GM12892 (cell line): ENCODE results near the gene EPHA6.
"Not testable (repeated sequence)": the region's sequence is repeated elsewhere in the genome, so short reads cannot be mapped to it uniquely, and the experiment has no call there.

ENCODE experiments used
- DNase-seq: peaks from one replicate; pipeline ENCODE4 v3.0.0; 2011; ENCODE audit not compliant: insufficient read length
- FAIRE-seq: peaks from 2 replicates; lab custom pipeline; 2011; peaks lifted over from hg19 to GRCh38; lab: Jason Lieb, UNC
- POLR2A ChIP-seq: IDR thresholded peaks from 2 replicates; pipeline ENCODE4 v1.6.1; 2011; ENCODE audit warnings: low read depth, low read length, control low read depth
- POLR2AphosphoS5 ChIP-seq: IDR thresholded peaks from 2 replicates; pipeline ENCODE4 v1.6.1; 2011; ENCODE audit warnings: low read depth, low read length, control low read depth
- TAF1 ChIP-seq: IDR thresholded peaks from 2 replicates; pipeline ENCODE4 v1.6.1; 2011; ENCODE audit warnings: low read depth, mild to moderate bottlenecking, control low read depth, low read length, borderline replicate concordance

Gene EPHA6

DNA sequence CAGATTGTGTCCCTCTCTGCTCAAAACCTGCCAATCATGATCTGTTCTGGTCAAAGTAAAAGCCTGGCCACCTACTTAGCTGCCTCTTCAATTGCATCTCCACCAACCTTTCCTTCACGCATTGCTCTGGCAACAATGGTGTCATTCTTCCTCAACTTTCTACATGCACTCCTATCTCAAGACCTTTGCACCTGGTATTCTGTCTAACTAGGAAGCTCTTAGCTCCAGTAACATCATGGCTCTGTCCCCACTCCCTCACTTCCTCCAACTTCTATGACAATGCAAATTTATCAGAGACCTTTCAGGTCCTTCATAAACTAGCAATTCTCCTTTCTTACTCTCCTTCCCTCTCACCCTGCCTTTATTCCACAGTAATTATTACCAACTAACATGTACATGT, 682.7 kb downstream of the EPHA6 start:
- TF ChIP-seq POLR2A = no peak
- no peak for TF ChIP-seq TAF1
- TF ChIP-seq POLR2AphosphoS5 = no peak
- DNase-seq (no peak), FAIRE-seq (no peak)

DNA sequence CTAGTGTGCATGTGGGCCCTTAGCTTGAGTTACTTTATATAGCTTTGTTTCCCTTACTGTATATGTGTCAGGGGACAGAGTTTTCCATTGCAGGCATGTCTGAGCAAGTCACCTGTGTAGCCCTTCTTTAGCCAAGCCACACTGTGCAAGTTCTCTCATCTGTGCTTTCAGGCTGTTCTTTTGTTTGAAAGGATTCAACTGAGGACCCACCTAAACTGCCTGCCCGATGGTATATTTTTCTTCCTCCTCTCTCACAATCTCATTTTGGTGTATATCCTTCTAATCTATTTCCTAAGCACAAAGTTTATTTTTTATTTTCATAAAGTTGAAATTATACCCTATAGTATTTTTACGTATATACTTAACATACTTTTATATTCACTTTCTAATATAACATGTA, 690.1 kb downstream of the EPHA6 start:
- DNase-seq (no peak), FAIRE-seq (no peak)
- TF ChIP-seq TAF1 = no peak

DNA sequence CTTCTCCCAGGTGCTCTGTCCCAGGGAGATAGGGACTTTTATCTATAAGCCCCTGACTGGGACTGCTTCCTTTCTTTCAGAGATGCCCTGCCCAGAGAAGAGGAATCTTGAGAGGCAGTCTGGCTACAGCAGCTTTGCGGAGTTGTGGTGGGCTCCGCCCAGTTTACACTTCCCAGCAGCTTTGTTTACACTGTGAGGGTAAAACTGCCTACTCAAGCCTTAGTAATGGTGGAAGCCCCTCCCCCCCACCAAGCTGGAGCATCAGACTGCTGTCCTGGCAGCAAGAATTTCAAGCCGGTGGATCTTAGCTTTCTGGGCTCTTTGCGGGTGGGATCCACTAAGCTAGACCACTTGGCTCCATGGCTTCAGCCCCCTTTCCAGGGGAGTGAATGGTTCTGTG, 696.4 kb downstream of the EPHA6 start:
- TF ChIP-seq POLR2AphosphoS5 (no peak), TAF1 (no peak), POLR2A (no peak)
- DNase-seq (no peak), FAIRE-seq (no peak)

DNA sequence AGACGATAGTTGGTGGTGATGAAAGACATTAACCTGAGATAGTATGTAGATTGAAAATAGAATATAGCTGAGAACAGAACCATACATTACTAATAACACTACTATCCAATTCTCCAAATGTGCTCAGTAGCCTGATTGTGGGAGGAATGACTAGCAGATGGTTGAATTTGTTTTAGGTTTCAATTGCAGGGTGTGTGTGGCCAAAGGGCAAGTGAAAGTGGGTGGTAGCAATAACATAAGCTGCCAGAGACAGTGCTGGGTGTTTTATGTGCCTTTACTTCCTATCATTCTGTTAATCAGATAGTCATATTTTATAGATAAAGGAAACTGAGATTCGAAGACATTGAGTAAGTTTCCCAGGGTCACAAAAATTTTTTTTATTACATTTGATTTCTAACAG, 700.7 kb downstream of the EPHA6 start:
- FAIRE-seq (no peak), DNase-seq (no peak)
- TF ChIP-seq TAF1 (no peak), POLR2A (no peak), POLR2AphosphoS5 (no peak)

DNA sequence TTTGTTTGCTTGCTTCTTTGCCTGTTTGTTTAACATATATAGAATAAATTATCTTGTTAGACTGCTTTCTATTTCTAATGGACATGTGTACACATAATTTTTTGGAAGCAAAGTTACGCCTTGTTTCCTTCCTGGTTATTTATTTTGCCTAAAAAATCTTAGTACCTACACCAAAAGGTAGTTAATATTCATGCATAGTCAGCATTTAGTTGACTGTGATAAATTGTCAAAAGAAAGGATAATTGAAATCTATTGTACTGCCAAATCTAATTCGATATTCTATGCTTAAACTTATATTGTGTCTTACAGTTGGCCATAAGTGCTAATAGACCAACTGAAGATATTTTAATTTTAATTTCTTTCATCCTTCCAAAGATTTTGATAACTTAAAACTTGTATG, 716.3 kb downstream of the EPHA6 start:
- no peak for TF ChIP-seq TAF1
- no peak for TF ChIP-seq POLR2A
- no peak for TF ChIP-seq POLR2AphosphoS5
- FAIRE-seq (no peak), DNase-seq (no peak)

DNA sequence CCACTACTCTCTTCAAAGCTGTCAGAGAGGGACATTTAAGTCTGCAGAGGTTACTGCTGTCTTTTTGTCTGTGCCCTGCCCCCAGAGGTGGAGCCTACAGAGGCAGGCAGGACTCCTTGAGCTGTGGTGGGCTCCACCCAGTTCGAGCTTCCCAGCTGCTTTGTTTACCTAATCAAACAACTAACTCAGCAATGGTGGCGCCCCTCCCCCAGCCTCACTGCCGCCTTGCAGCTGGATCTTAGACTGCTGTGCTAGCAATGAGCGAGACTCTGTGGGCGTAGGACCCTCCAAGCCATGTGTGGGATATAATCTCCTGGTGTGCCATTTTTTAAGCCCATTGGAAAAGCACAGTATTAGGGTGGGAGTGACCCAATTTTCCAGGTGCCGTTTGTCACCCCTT, 733.2 kb downstream of the EPHA6 start:
- DNase-seq, FAIRE-seq: not testable (repeated sequence)

DNA sequence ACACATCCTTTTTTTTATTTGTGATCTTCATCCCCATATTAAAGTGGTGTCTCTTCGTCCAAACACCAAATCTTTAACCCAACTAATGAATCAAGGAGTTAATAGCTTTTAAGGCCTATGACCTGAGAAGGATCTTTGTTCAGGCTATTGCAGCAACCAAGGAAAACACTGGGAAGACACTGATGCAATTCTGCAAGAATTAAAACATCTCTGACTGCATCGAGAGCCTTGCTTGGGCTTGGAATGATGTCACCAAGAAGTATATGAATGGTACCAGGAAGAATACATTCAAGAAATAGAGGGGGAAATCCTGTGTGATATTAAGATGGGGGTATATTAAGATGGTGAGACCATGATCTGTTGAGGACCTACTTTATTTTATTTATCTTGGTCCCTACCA, 736.0 kb downstream of the EPHA6 start:
- DNase-seq (no peak), FAIRE-seq (no peak)
- no peak for TF ChIP-seq POLR2A
- no peak for TF ChIP-seq TAF1
- TF ChIP-seq POLR2AphosphoS5 = no peak

DNA sequence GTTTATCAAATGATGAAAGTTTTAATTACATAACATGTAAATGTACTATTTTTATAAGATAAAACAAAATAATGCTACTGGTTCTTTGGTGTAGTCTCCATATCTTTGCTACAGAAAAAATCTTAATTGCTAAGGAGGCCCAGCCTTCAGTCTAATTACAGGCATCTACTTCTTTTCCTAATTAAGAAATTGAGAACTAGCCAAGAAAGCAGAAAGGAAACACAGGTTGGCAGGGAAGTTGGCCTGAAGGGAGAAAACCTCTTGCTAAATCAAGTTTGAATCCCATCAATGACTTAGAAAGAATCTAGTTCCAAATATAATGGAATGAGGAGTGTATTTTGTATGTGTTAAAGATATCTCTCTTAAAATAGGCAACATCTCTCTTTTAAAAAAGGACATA, 737.8 kb downstream of the EPHA6 start:
- no peak for FAIRE-seq
- TF ChIP-seq TAF1 = no peak
- TF ChIP-seq POLR2A = no peak
- no peak for TF ChIP-seq POLR2AphosphoS5
- no peak for DNase-seq

DNA sequence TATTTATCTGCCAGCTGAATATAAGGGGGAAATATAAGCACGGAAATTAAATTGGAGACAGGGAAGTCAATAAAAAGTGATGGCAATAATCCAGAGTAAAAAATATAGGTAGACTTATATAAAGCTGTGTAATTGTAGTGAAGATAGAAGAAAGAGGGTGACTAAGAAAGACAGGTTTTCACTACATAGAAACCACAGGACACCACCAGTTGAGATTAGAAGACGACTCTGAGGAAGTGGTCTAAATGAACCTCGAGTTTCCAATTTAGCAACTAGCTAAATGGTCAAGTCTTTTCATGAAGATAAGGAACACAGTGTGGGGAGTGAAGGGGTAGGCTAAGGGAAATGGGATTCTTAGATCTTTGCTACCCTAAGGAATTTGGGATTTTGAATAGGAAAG, 761.3 kb downstream of the EPHA6 start:
- DNase-seq (no peak), FAIRE-seq (no peak)
- TF ChIP-seq POLR2AphosphoS5 (no peak), TAF1 (no peak), POLR2A (no peak)

DNA sequence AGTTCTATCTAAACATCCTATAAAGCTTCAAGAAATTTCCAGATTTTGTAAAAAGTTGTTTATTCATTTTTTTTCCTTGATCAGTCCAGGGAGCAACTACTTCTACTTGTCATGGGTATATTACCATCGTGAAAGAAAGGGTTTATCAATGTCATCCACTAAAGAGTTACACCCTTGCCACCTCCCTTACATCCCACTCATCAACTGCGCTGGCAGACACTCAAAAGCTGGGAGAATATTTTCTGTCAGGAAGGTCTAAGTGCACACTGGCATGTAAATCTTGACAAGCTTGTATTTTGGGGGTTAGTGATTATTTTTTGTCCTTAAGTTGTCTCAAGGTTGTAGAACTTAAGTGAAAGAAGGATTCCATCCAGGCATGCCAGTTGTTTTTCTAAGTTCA, 761.8 kb downstream of the EPHA6 start:
- TF ChIP-seq POLR2A (no peak), TAF1 (no peak), POLR2AphosphoS5 (no peak)
- DNase-seq = no peak
- no peak for FAIRE-seq

DNA sequence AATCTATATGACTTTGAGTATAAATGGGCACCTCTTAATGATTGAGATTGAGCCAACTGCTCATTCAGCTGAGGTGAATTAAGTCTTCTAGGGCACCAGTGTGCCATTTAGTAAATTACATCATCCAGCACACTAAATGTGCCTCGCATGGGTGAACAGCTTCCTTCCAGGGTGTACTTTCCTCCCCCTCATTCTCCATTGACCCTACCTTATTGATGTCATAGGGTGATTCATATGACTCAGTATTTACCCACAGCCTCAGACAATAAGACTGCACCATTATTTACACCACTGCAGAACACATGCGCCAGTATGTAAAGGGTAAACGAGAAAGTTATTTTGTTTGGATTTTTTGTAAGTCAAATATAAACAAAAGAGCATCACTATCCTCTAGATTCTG, 765.0 kb downstream of the EPHA6 start:
- no peak for DNase-seq

DNA sequence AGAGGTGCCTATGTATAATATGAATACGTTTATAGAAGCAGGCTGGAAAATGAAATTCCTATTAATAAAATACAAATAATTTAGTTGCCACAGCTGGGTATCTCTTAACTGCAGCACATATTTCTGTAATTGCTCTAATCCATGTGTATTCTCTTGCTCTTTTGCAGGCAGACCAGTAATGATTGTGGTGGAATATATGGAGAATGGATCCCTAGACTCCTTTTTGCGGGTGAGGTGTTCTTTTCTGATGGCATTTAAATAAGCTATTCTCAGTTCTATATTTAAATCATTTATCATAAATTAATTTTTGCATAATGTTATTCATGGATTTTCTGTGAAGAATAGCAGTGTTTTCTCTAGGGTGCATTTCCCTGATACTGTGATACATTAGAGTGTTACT, 796.2 kb downstream of the EPHA6 start:
- TF ChIP-seq POLR2AphosphoS5 (no peak), TAF1 (no peak), POLR2A (no peak)
- no peak for DNase-seq
- no peak for FAIRE-seq

More for the DNA sequence above, 765.0 kb downstream of the EPHA6 start:
- no peak for TF ChIP-seq POLR2A
- no peak for TF ChIP-seq POLR2AphosphoS5
- no peak for TF ChIP-seq TAF1
- no peak for FAIRE-seq

DNA sequence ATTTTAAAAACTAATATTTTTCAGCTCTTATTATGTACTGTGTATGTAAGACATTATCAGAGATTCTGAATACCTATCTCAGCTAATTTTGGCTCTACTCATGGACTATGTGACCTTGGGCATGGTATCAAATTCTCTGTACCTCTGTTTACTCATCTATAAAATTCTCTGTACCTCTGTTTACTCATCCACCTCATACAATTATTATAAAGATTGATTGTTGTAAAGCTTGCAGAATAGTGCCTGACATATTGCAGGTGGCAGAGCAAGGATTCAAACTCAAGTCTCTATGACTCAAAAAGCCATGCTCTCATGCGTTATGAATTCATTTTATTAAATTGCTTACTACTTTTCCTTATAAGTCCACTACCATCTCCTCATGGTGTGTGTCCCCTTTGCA, 798.2 kb downstream of the EPHA6 start:
- FAIRE-seq = no peak
- TF ChIP-seq POLR2AphosphoS5 (no peak), TAF1 (no peak), POLR2A (no peak)
- DNase-seq = no peak

DNA sequence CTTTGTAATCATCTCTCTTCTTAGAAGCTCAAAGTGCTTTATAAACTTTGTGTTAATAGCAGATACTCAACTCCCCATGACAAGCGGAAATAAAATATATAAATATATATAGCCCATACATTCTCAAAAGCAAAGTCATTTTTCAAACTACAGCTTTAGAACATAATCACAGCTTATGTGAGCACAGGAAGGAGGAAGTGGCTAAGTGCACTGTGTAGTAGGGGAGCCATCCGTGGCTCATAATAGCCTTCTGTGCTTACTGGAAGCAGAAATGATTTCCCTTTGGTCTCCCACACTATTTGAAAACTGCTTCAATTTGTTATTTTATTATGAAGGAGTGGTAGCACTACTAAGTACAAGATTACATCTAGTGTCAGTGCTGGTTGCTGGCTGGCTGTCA, 798.7 kb downstream of the EPHA6 start:
- DNase-seq (no peak), FAIRE-seq (no peak)
- TF ChIP-seq TAF1 = no peak
- no peak for TF ChIP-seq POLR2A

DNA sequence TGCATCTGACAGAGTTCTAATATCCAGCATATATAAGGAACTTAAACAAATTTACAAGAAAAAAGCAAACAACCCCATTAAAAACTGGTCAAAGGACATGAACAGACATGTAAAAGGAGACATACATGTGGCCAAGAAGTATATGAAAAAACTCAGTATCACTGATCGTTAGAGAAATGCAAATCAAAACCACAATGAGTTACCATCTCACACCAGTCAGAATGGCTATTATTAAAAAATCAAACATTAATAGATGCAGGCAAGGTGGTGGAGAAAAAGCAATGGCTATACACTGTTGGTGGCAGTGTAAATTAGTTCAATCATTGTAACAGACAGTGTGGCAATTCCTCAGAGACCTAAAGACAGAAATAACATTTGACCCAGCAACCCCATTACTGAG, 806.1 kb downstream of the EPHA6 start:
- FAIRE-seq, DNase-seq: not testable (repeated sequence)
